HL-60 (cell line): ENCODE results near the gene WDR19.

Experiments used
- CTCF ChIP-seq: IDR thresholded peaks from one replicate; pipeline ENCODE4 v1.5.1; 2011; ENCODE audit warnings: low read length, control low read depth, inconsistent platforms; ENCODE audit not compliant: insufficient read depth
- POLR2AphosphoS5 ChIP-seq: IDR thresholded peaks from 2 replicates; pipeline ENCODE4 v1.6.1; 2012; ENCODE audit warnings: low read depth

- TF ChIP-seq CTCF (no peak), POLR2AphosphoS5 (no peak)
Measured at GRCh38 chr4:39302901-39303300, 120.6 kb downstream of the WDR19 start.
